Measurements from ENCODE around the gene MFSD12. TPM values are rescaled to one million over a fixed set of nuclear protein-coding genes. Genes with fewer than 3 reads are reported as not detected.

MFSD12 gene
- total and polyA plus RNA-seq, 2 of the 8 experiments (the other 6 are each of a cell fraction or from before 2014, with no cell fraction given), result 59.6 to 71.3 TPM

DNA sequence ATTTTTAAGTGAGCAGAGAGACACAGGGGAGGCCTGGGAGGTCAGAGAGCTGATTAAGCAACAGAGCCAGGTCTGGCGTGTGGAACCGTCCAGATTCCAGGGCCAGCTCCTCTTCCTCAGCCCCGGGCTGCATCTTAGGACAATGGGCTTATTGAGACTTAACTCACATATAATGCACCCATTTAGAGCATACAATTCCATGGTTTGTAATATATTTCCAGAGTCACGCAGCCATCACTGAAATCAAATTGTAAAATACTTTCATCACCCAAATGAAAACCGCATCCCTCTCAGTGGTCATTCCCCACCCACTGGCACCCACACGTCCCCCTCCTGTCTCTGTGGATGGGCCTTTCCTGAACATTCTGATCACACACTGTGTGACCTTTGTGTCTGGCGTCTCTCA is 13.2 kb upstream of the MFSD12 start:
- ChIA-PET CTCF (ENCODE audit: partially characterized antibody) (interaction anchor here (0.6 to 1.5 kb wide), 3 partner anchors 16 to 32 kb away, joined by 3 to 4 read pairs (median 3); partner anchors contain the start of gene TEKTIP1), POLR2A (ENCODE audit: partially characterized antibody) (no interaction called here)
- Histone ChIP-seq H3K23me2 (ENCODE audit: low read depth, low read length) (peaks cover 9% of the 10 kb centered on the region; the same call in 1 of the 2 replicates), H3K23ac (ENCODE audit: insufficient read length) (no peak overlapping the region), H4K5ac (ENCODE audit: insufficient read length, low read depth, low read length) (no peak overlapping the region), H2BK120ac (replicated peaks; ENCODE audit: low read depth, low read length) (no peak overlapping the region), H2AK5ac (ENCODE audit: low read depth, low read length) (no peak overlapping the region), H4K91ac (replicated peaks; ENCODE audit: insufficient read length, low read length) (no peak overlapping the region), H3K9ac (replicated peaks in 1 of 4; ENCODE audit: extremely low read depth in 1 of 4, low read depth in 3 of 4, low read length in 3 of 4) (no peak overlapping the region), H3K4ac (replicated peaks; ENCODE audit: insufficient read length, low read depth, low read length) (no peak overlapping the region), H3K27ac (ENCODE audit: low read depth, low read length) (no peak overlapping the region), H3K14ac (ENCODE audit: insufficient read length) (no peak overlapping the region), H3K4me2 (ENCODE audit: insufficient read depth in 1 of 2, low read depth in 2 of 2, low read length in 2 of 2) (no peak overlapping the region), H4K20me1 (replicated peaks in 1 of 2; ENCODE audit: control insufficient read depth in 1 of 2, insufficient read depth in 2 of 2, low read length in 2 of 2) (peaks cover 3 to 6% of the 10 kb centered on the region in 2 experiments), H4K8ac (ENCODE audit: extremely low read depth, insufficient read depth, low read length) (no peak overlapping the region), H3K4me1 (replicated peaks in 1 of 4; ENCODE audit: control insufficient read depth in 3 of 4, insufficient read depth in 4 of 4, low read length in 3 of 4) (peaks cover 3 to 4% (median 4%) of the 10 kb centered on the region in 4 experiments; a peak in 6 of 7 replicates), H3K18ac (ENCODE audit: extremely low read depth, low read length) (no peak overlapping the region), H2BK20ac (ENCODE audit: low read length) (no peak overlapping the region), H2BK12ac (ENCODE audit: low read depth, low read length) (no peak overlapping the region), H3K79me2 (ENCODE audit: control insufficient read depth in 1 of 2, insufficient read depth in 2 of 2, low read length in 2 of 2) (no peaks in the 10 kb centered on the region), H3K9me3 (ENCODE audit: insufficient read depth in 2 of 2, low read depth in 1 of 2, low read length in 1 of 2) (no peaks in the 10 kb centered on the region), H3K4me3 (ENCODE audit: extremely low read depth in 1 of 4, insufficient read depth in 2 of 4, low read depth in 3 of 4, low read length in 4 of 4) (no peak overlapping the region), H2BK5ac (ENCODE audit: low read depth, low read length) (no peak overlapping the region), H2AFZ (ENCODE audit: low read length) (no peak overlapping the region), H3K79me1 (ENCODE audit: low read depth, low read length) (no peaks in the 10 kb centered on the region), H3K36me3 (ENCODE audit: control insufficient read depth in 2 of 4, insufficient read depth in 4 of 4, low read length in 3 of 4) (no peaks in the 10 kb centered on the region), H3K27me3 (replicated peaks in 1 of 4; ENCODE audit: control insufficient read depth in 3 of 4, extremely low read depth in 1 of 4, insufficient read depth in 3 of 4, low read length in 3 of 4) (no peaks in the 10 kb centered on the region), H2BK15ac (ENCODE audit: low read length) (no peak overlapping the region), H3K56ac (replicated peaks; ENCODE audit: insufficient read length, low read depth, low read length) (no peak overlapping the region)
- no peak for FAIRE-seq
- DNase-seq (ENCODE audit: low read depth in 1 of 2, low spot score in 2 of 2), result no peak
- TF ChIP-seq RXRA (IDR thresholded peaks at IDR 0.05; ENCODE audit: insufficient read depth, low read depth, low read length) (no peak), TAF1 (IDR thresholded peaks at IDR 0.05; ENCODE audit: low read depth, low read length) (no peak), SP1 (IDR thresholded peaks at IDR 0.05; ENCODE audit: low read depth, low read length) (no peak), HDAC6 (IDR thresholded peaks at IDR 0.05; ENCODE audit: low read depth, low read length) (no peak), YY1 (IDR thresholded peaks at IDR 0.05; ENCODE audit: low read depth, low read length) (no peak), TAF7 (optimal IDR thresholded peaks at IDR 0.05; ENCODE audit: borderline replicate concordance, low read depth, low read length) (no peak), RNF2 (IDR thresholded peaks at IDR 0.05; ENCODE audit: borderline replicate concordance, low read depth, low read length, missing control alignments, poor library complexity, severe bottlenecking) (no peak)
- 91% methylated on average over 7 of the region's 7 CpGs; no CpG with 5 or more reads in 1 of the 2 experiments for WGBS, 2 experiments (ENCODE audit: extremely low coverage in 1 of 2, insufficient coverage in 1 of 2, insufficient read length in 1 of 2, insufficient replicate concordance in 2 of 2, low coverage in 1 of 2, low lambda C conversion rate in 2 of 2, missing lambda C conversion rate in 1 of 2)

Data from H1 (cell line).